K562 (cell line): ENCODE results near the gene BCL7C. TPM values are rescaled to one million over a fixed set of nuclear protein-coding genes. Genes with fewer than 3 reads are reported as not detected.

Experiments used
- CHD4 ChIP-seq: fragments of 200-600 bp; sonication (generic); IDR thresholded peaks from 3 replicates; pipeline ENCODE4 v1.6.1; 2012; ENCODE audit warnings: low read depth, mild to moderate bottlenecking, mixed read lengths, low read length, inconsistent platforms; ENCODE audit not compliant: insufficient read depth, insufficient replicate concordance, poor library complexity, severe bottlenecking
- DACH1 ChIP-seq: fragments of 450-650 bp; IDR thresholded peaks from 2 replicates; pipeline ENCODE4 v1.6.1; 2018; ENCODE audit not compliant: partially characterized antibody
- ELF4 ChIP-seq: fragments of 450-650 bp; formaldehyde crosslinking; IDR thresholded peaks from 2 replicates; pipeline ENCODE4 v1.4.0; 2022; ENCODE audit warnings: missing genetic modification characterization
- EWSR1 ChIP-seq: fragments of 450-650 bp; IDR thresholded peaks from 2 replicates; pipeline ENCODE4 v1.6.1; 2018; ENCODE audit warnings: borderline replicate concordance, mild to moderate bottlenecking, low read depth, moderate library complexity; ENCODE audit not compliant: partially characterized antibody
- HCFC1 ChIP-seq: IDR thresholded peaks from 2 replicates; pipeline ENCODE4 v1.6.1; 2012; ENCODE audit warnings: low read depth, low read length, improper control_type of control experiment
- HDAC1 ChIP-seq, 2 experiments: fragments of 450-650 bp; IDR thresholded peaks; 2 replicates each; pipeline ENCODE4 v1.6.1; 2016 to 2017; ENCODE audit warnings: inconsistent platforms in 1 of 2, mild to moderate bottlenecking in 1 of 2, moderate library complexity in 1 of 2
- HMGXB4 ChIP-seq: sonication (generic); formaldehyde crosslinking; IDR thresholded peaks from 2 replicates; pipeline ENCODE4 v1.8.1; 2023; ENCODE audit warnings: mild to moderate bottlenecking, missing genetic modification reagents
- KDM2B ChIP-seq: fragments of 250-450 bp; sonication (Bioruptor Pico); IDR thresholded peaks from 2 replicates; pipeline ENCODE4 v1.8.0; 2021; ENCODE audit warnings: mild to moderate bottlenecking, moderate library complexity
- NELFE ChIP-seq: IDR thresholded peaks from 2 replicates; pipeline ENCODE4 v1.6.1; 2011; ENCODE audit warnings: mild to moderate bottlenecking; ENCODE audit not compliant: insufficient read depth, insufficient read length
- NONO ChIP-seq, 2 experiments: fragments of 200-400 bp in 1 of 2; fragments of 450-650 bp in 1 of 2; formaldehyde crosslinking in 1 of 2; IDR thresholded peaks; 2 replicates each; pipeline ENCODE4 v1.6.1; 2017; ENCODE audit warnings: low read depth in 2 of 2, mild to moderate bottlenecking in 2 of 2, moderate library complexity in 2 of 2, low read length in 1 of 2
- NR4A1 ChIP-seq, 2 experiments: fragments of 250-450 bp in 1 of 2; fragments of 450-650 bp in 1 of 2; sonication (Bioruptor Pico) in 1 of 2; IDR thresholded peaks; 2 replicates each; pipeline versions ENCODE4 v1.4.0 to v1.6.1; 2016 to 2020; ENCODE audit warnings: mild to moderate bottlenecking in 2 of 2, missing compliant biosample characterization in 1 of 2, missing genetic modification characterization in 1 of 2, moderate library complexity in 1 of 2
- PTTG1 ChIP-seq: fragments of 450-650 bp; IDR thresholded peaks from 2 replicates; pipeline ENCODE4 v1.6.1; 2016; ENCODE audit warnings: low read depth, mild to moderate bottlenecking, missing genetic modification characterization, missing compliant biosample characterization
- RBM39 ChIP-seq: fragments of 200-400 bp; formaldehyde crosslinking; optimal IDR thresholded peaks from 2 replicates; pipeline ENCODE3; 2018; ENCODE audit warnings: low read depth, low read length
- RCOR1 ChIP-seq, 2 experiments: IDR thresholded peaks; 2 replicates each; pipeline ENCODE4 v1.6.1; 2012; ENCODE audit warnings: low read depth in 2 of 2, low read length in 2 of 2, borderline replicate concordance in 1 of 2, improper control_type of control experiment in 1 of 2
- SMARCE1 ChIP-seq: fragments of 450-650 bp; IDR thresholded peaks from 2 replicates; pipeline ENCODE4 v1.7.1; 2016; ENCODE audit warnings: mild to moderate bottlenecking
- SUPT5H ChIP-seq: fragments of 450-650 bp; IDR thresholded peaks from 2 replicates; pipeline ENCODE4 v1.6.1; 2016
- TAL1 ChIP-seq: fragments of 450-650 bp; IDR thresholded peaks from 2 replicates; pipeline ENCODE4 v1.6.1; 2016; ENCODE audit warnings: mild to moderate bottlenecking
- TCFL5 ChIP-seq: fragments of 250-450 bp; sonication (Bioruptor Pico); conservative IDR thresholded peaks from 2 replicates; pipeline ENCODE4 v1.6.1; 2021; ENCODE audit warnings: mild to moderate bottlenecking, moderate library complexity, matching md5 sums
- TRIM24 ChIP-seq, 2 experiments: fragments of 450-650 bp; IDR thresholded peaks; 2 replicates each; pipeline ENCODE4 v1.6.1; 2016
- ZNF134 ChIP-seq: fragments of 250-450 bp; sonication (Bioruptor Pico); conservative IDR thresholded peaks from 2 replicates; pipeline ENCODE4 v1.4.0; 2020
- ZNF436 ChIP-seq: fragments of 250-450, 450-650 bp; sonication (Bioruptor Pico); formaldehyde crosslinking; IDR thresholded peaks from 2 replicates; pipeline ENCODE4 v1.7.0; 2020; ENCODE audit warnings: mild to moderate bottlenecking
- ZNF75A ChIP-seq: fragments of 450-650 bp; formaldehyde crosslinking; IDR thresholded peaks from 2 replicates; pipeline ENCODE4 v1.4.0; 2020; ENCODE audit warnings: mild to moderate bottlenecking
- ZNF77 ChIP-seq: fragments of 250-450 bp; sonication (Bioruptor Pico); IDR thresholded peaks from 2 replicates; pipeline ENCODE4 v1.5.0; 2020
- ZNF778 ChIP-seq: fragments of 450-650 bp; formaldehyde crosslinking; IDR thresholded peaks from 2 replicates; pipeline ENCODE4 v1.4.0; 2020; ENCODE audit warnings: mild to moderate bottlenecking, moderate library complexity
- polyA plus RNA-seq, 8 experiments: library from polyadenylated mRNA; depleted of rRNA in 4 of 8; stranded (reverse) in 5 of 8; unstranded in 3 of 8; fragments of >200 nt; fragmentation: Nextera tagmentation in 2 of 8; fragmentation: Illumina TruSeq in 1 of 8; extraction: Ambion mirVana in 2 of 8; extraction: Trizol in 1 of 8; gene quantifications; 2 replicates each; pipeline versions ENCODE4 v1.2.1 to v1.2.3, GENCODE V29; 2011 to 2014; ENCODE audit warnings: inconsistent platforms in 1 of 8, missing spikeins in 1 of 8
- total RNA-seq, 7 experiments: library from RNA; depleted of rRNA in 6 of 7; stranded (reverse); fragments of >200 nt in 6 of 7; fragmentation: Illumina TruSeq in 2 of 7; extraction: Trizol in 2 of 7; gene quantifications; 2 replicates each; pipeline versions ENCODE4 v1.2.1 to v1.2.3, GENCODE V29; 2011 to 2021; ENCODE audit warnings: low replicate concordance in 1 of 7
- TF ChIP-seq, protein P1 (sequence below), 2 experiments: fragments of 450-650 bp in 1 of 2; IDR thresholded peaks; 2 replicates each; pipeline ENCODE4 v1.6.1; 2011 to 2017; ENCODE audit warnings: low read depth in 2 of 2, antibody characterized with exemption in 1 of 2, borderline replicate concordance in 1 of 2, low read length in 1 of 2, mild to moderate bottlenecking in 1 of 2, mixed read lengths in 1 of 2; ENCODE audit not compliant: control insufficient read depth in 1 of 2

The BCL7C gene
- total and polyA plus RNA-seq, 9 of the 15 experiments (the other 6 are each of a cell fraction or from before 2014, with no cell fraction given) = 1.7 to 85.8 (median 19.6) TPM

GRCh38 chr16:30901201-30902028 is 7.5 kb upstream of the BCL7C start (continued):
- TF ChIP-seq NR4A1 (CRISPR knock-in tag; IDR thresholded peaks at IDR 0.05) = no peak
- no peak for TF ChIP-seq NR4A1 (tag; IDR thresholded peaks at IDR 0.05)
- TF ChIP-seq TCFL5 (CRISPR knock-in tag) = no peak
- TF ChIP-seq ZNF75A (CRISPR knock-in tag) = no peak
- no peak for TF ChIP-seq ELF4
- no peak for TF ChIP-seq TRIM24 (IDR thresholded peaks at IDR 0.05)
- TF ChIP-seq SUPT5H = no peak
- no peak for TF ChIP-seq NONO (IDR thresholded peaks at IDR 0.05; ENCODE audit: low read depth in 2 of 2, low read length in 1 of 2)
- no peak for TF ChIP-seq PTTG1 (tag)
- no peak for TF ChIP-seq ZNF77
- no peak for TF ChIP-seq ZNF436 (CRISPR knock-in tag)
- no peak for TF ChIP-seq TAL1
- TF ChIP-seq RCOR1 (IDR thresholded peaks at IDR 0.05; ENCODE audit: borderline replicate concordance in 1 of 2, low read depth in 2 of 2, low read length in 2 of 2) = no peak
- TF ChIP-seq SMARCE1 = 0 out of 2 replicates have a peak, but pooled peaks have one; percentile 16
- TF ChIP-seq HDAC1 (IDR thresholded peaks at IDR 0.05) = no peak
- TF ChIP-seq KDM2B (CRISPR knock-in tag) = no peak
- TF ChIP-seq CHD4 = no peak
- no peak for TF ChIP-seq EWSR1
- TF ChIP-seq, protein P1, sequence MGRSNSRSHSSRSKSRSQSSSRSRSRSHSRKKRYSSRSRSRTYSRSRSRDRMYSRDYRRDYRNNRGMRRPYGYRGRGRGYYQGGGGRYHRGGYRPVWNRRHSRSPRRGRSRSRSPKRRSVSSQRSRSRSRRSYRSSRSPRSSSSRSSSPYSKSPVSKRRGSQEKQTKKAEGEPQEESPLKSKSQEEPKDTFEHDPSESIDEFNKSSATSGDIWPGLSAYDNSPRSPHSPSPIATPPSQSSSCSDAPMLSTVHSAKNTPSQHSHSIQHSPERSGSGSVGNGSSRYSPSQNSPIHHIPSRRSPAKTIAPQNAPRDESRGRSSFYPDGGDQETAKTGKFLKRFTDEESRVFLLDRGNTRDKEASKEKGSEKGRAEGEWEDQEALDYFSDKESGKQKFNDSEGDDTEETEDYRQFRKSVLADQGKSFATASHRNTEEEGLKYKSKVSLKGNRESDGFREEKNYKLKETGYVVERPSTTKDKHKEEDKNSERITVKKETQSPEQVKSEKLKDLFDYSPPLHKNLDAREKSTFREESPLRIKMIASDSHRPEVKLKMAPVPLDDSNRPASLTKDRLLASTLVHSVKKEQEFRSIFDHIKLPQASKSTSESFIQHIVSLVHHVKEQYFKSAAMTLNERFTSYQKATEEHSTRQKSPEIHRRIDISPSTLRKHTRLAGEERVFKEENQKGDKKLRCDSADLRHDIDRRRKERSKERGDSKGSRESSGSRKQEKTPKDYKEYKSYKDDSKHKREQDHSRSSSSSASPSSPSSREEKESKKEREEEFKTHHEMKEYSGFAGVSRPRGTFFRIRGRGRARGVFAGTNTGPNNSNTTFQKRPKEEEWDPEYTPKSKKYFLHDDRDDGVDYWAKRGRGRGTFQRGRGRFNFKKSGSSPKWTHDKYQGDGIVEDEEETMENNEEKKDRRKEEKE (IDR thresholded peaks at IDR 0.05; ENCODE audit: borderline replicate concordance in 1 of 2, control insufficient read depth in 1 of 2, low read depth in 2 of 2, low read length in 1 of 2) = no peak
- TF ChIP-seq DACH1 = peak; percentile 29
- TF ChIP-seq HMGXB4 (CRISPR knock-in tag) = no peak
- TF ChIP-seq HCFC1 = no peak
- no peak for TF ChIP-seq RBM39
- TF ChIP-seq ZNF134 (CRISPR knock-in tag) = no peak
- no peak for TF ChIP-seq ZNF778 (CRISPR knock-in tag)
- no peak for TF ChIP-seq NELFE
